ENCODE results near the gene TOX4. TPM values are rescaled to one million over a fixed set of nuclear protein-coding genes. Genes with fewer than 3 reads are reported as not detected.

TOX4 gene
- total and polyA plus RNA-seq, 9 of the 15 experiments (the other 6 are each of a cell fraction or from before 2014, with no cell fraction given): 9.9 to 76.5 (median 41.0) TPM

GRCh38 chr14:21437063-21437901, 39.7 kb upstream of the TOX4 start (continued):
- TF ChIP-seq MGA (IDR thresholded peaks at IDR 0.05) (no peak), CREB5 (CRISPR knock-in tag; IDR thresholded peaks at IDR 0.05) (no peak), PML (IDR thresholded peaks at IDR 0.05; ENCODE audit: low read length) (0 out of 2 replicates have a peak, but pooled peaks have one; percentile 31), FOS (IDR thresholded peaks at IDR 0.05; ENCODE audit: extremely low read depth, insufficient read length) (peak; percentile 85), CAMTA2 (CRISPR knock-in tag; conservative IDR thresholded peaks at IDR 0.05) (no peak), BCOR (IDR thresholded peaks at IDR 0.05) (no peak), ZNF232 (CRISPR knock-in tag; IDR thresholded peaks at IDR 0.05) (no peak), ZNF41 (CRISPR knock-in tag; conservative IDR thresholded peaks at IDR 0.05) (no peak), TARDBP (IDR thresholded peaks at IDR 0.05) (no peak), POLR2H (tag; IDR thresholded peaks at IDR 0.05; ENCODE audit: low read depth) (peak; percentile 74), SMAD2 (IDR thresholded peaks at IDR 0.05; ENCODE audit: low read depth, low read length) (no peak), ZNF146 (CRISPR knock-in tag; IDR thresholded peaks at IDR 0.05; ENCODE audit: unreplicated experiment) (no peak), IRF1 (CRISPR knock-in tag; IDR thresholded peaks at IDR 0.05; ENCODE audit: borderline replicate concordance) (no peak), ATF1 (CRISPR knock-in tag; IDR thresholded peaks at IDR 0.05) (no peak), ATF1 (tag; IDR thresholded peaks at IDR 0.05) (peak; percentile 84), FOXA1 (IDR thresholded peaks at IDR 0.05; ENCODE audit: borderline replicate concordance) (no peak)
